Measurements from ENCODE around the gene SAA4.
"Not testable (repeated sequence)": the region's sequence is repeated elsewhere in the genome, so short reads cannot be mapped to it uniquely, and the experiment has no call there.

SAA4 gene

DNA sequence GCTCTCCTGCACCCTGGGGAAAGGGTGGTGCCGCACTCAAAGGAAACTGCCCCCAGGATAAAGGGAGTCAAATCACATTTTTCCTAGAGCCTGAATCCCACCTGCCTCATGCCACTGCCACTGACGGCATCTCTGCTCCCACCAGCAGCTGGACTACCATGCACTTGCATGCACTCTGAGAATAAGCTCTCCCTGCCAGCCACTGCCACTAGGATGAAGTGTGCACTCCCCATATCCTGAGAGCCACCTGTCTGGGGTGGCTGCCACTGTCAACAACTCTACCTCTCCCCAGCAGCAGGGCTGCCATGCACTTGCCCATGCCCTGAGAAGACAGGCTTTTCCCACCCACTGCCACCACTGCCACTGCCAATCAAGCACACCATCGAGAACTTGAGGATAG, 32.4 kb downstream of the SAA4 start:
- no peak for TF ChIP-seq ESRRG (CRISPR knock-in tag; IDR thresholded peaks at IDR 0.05)

GRCh38 chr11:18203723-18204122, 32.9 kb downstream of the SAA4 start:
- ATAC-seq, result peak; percentile 79

More for the DNA sequence above, 32.4 kb downstream of the SAA4 start:
- ATAC-seq, result no peak

DNA sequence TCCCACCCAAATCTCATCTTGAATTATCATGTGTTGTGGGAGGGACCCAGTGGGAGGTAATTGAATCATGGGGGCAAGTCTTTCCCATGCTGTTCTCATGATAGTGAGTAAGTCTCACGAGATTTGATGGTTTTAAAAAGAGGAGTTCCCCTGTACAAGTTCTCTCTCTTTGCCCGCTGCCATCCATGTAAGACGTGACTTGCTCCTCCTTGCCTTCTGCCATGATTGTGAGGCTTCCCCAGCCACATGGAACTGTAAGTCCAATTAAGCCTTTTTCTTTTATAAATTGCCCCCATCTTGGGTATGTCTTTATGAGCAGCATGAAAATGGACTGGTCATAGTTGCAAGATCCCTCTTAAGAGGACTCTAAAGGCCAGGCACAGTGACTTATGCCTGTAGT, 38.9 kb downstream of the SAA4 start:
- ATAC-seq, result not testable (repeated sequence)

More at GRCh38 chr11:18203723-18204122, 32.9 kb downstream of the SAA4 start:
- TF ChIP-seq ESRRG (CRISPR knock-in tag; IDR thresholded peaks at IDR 0.05) (no peak), ARNTL (CRISPR knock-in tag; IDR thresholded peaks at IDR 0.05; ENCODE audit: borderline replicate concordance, low read depth) (no peak), TOX (CRISPR knock-in tag; IDR thresholded peaks at IDR 0.05; ENCODE audit: borderline replicate concordance) (no peak), CSDC2 (CRISPR knock-in tag; IDR thresholded peaks at IDR 0.05) (no peak), TCF4 (CRISPR knock-in tag; IDR thresholded peaks at IDR 0.05; ENCODE audit: borderline replicate concordance) (no peak), ISL1 (CRISPR knock-in tag; IDR thresholded peaks at IDR 0.05) (no peak), CREB5 (CRISPR knock-in tag; IDR thresholded peaks at IDR 0.05; ENCODE audit: low read depth) (no peak), RARB (CRISPR knock-in tag; IDR thresholded peaks at IDR 0.05) (no peak), OSR1 (CRISPR knock-in tag; IDR thresholded peaks at IDR 0.05) (no peak), BACH2 (CRISPR knock-in tag; IDR thresholded peaks at IDR 0.05; ENCODE audit: borderline replicate concordance) (no peak), POU6F1 (CRISPR knock-in tag; IDR thresholded peaks at IDR 0.05; ENCODE audit: borderline replicate concordance, low read depth) (no peak), ZNF565 (CRISPR knock-in tag; conservative IDR thresholded peaks at IDR 0.05; ENCODE audit: low read depth) (no peak), GLIS3 (CRISPR knock-in tag; IDR thresholded peaks at IDR 0.05) (no peak), ZNF8 (CRISPR knock-in tag; IDR thresholded peaks at IDR 0.05) (no peak), ZFP3 (CRISPR knock-in tag; IDR thresholded peaks at IDR 0.05) (no peak)
- TF ChIP-seq, protein P1, sequence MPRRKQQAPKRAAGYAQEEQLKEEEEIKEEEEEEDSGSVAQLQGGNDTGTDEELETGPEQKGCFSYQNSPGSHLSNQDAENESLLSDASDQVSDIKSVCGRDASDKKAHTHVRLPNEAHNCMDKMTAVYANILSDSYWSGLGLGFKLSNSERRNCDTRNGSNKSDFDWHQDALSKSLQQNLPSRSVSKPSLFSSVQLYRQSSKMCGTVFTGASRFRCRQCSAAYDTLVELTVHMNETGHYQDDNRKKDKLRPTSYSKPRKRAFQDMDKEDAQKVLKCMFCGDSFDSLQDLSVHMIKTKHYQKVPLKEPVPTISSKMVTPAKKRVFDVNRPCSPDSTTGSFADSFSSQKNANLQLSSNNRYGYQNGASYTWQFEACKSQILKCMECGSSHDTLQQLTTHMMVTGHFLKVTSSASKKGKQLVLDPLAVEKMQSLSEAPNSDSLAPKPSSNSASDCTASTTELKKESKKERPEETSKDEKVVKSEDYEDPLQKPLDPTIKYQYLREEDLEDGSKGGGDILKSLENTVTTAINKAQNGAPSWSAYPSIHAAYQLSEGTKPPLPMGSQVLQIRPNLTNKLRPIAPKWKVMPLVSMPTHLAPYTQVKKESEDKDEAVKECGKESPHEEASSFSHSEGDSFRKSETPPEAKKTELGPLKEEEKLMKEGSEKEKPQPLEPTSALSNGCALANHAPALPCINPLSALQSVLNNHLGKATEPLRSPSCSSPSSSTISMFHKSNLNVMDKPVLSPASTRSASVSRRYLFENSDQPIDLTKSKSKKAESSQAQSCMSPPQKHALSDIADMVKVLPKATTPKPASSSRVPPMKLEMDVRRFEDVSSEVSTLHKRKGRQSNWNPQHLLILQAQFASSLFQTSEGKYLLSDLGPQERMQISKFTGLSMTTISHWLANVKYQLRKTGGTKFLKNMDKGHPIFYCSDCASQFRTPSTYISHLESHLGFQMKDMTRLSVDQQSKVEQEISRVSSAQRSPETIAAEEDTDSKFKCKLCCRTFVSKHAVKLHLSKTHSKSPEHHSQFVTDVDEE (CRISPR knock-in tag; IDR thresholded peaks at IDR 0.05), result no peak
- TF ChIP-seq, protein P2, sequence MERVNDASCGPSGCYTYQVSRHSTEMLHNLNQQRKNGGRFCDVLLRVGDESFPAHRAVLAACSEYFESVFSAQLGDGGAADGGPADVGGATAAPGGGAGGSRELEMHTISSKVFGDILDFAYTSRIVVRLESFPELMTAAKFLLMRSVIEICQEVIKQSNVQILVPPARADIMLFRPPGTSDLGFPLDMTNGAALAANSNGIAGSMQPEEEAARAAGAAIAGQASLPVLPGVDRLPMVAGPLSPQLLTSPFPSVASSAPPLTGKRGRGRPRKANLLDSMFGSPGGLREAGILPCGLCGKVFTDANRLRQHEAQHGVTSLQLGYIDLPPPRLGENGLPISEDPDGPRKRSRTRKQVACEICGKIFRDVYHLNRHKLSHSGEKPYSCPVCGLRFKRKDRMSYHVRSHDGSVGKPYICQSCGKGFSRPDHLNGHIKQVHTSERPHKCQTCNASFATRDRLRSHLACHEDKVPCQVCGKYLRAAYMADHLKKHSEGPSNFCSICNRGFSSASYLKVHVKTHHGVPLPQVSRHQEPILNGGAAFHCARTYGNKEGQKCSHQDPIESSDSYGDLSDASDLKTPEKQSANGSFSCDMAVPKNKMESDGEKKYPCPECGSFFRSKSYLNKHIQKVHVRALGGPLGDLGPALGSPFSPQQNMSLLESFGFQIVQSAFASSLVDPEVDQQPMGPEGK (CRISPR knock-in tag; IDR thresholded peaks at IDR 0.05; ENCODE audit: borderline replicate concordance), result no peak

GRCh38 chr11:18196532-18196931, 40.1 kb downstream of the SAA4 start:
- no peak for ATAC-seq
- no peak for TF ChIP-seq ZC3H10 (CRISPR knock-in tag; IDR thresholded peaks at IDR 0.05)
- TF ChIP-seq GLIS3 (CRISPR knock-in tag; IDR thresholded peaks at IDR 0.05), result no peak
- TF ChIP-seq, protein P1 (CRISPR knock-in tag; IDR thresholded peaks at IDR 0.05), result no peak
- no peak for TF ChIP-seq BACH2 (CRISPR knock-in tag; IDR thresholded peaks at IDR 0.05; ENCODE audit: borderline replicate concordance)
